GM18909 (cell line): ENCODE data around the gene CLDN3.
"Not testable (repeated sequence)": the region's sequence is repeated elsewhere in the genome, so short reads cannot be mapped to it uniquely, and the experiment has no call there.

ENCODE experiments used
- ATAC-seq: cut with Tn5 transposase; IDR thresholded peaks from one replicate; pipeline ENCODE4 v1.9.1; 2021; ENCODE audit warnings: mild to moderate bottlenecking; ENCODE audit not compliant: unreplicated experiment, poor library complexity

Gene CLDN3

GRCh38 chr7:73738612-73739386 lies 31.3 kb downstream of the CLDN3 start, which contains the start of gene ABHD11:
Gene ABHD11, minus strand, starts transcription at chr7:73738802. Its CDS starts 32 bp downstream, at chr7:73738770.
- ATAC-seq, result peak; percentile 90

- peak; percentile 14 for ATAC-seq
Observed at GRCh38 chr7:73738220-73738611, 31.9 kb downstream of the CLDN3 start.

GRCh38 chr7:73737491-73738219 lies 32.4 kb downstream of the CLDN3 start:
- no peak for ATAC-seq

GRCh38 chr7:73736885-73737284 lies 33.2 kb downstream of the CLDN3 start:
- no peak for ATAC-seq

- no peak for ATAC-seq
Observed at GRCh38 chr7:73735528-73735905, 34.6 kb downstream of the CLDN3 start.

- ATAC-seq, result peak; percentile 34
Observed at GRCh38 chr7:73734619-73735527, 35.2 kb downstream of the CLDN3 start.

- ATAC-seq, result no peak
Observed at GRCh38 chr7:73732397-73732796, 37.7 kb downstream of the CLDN3 start.

GRCh38 chr7:73730485-73730884 lies 39.6 kb downstream of the CLDN3 start:
- ATAC-seq, result no peak

- ATAC-seq, result no peak
Observed at GRCh38 chr7:73728551-73728950, 41.5 kb downstream of the CLDN3 start.

GRCh38 chr7:73727952-73728351 lies 42.1 kb downstream of the CLDN3 start:
- no peak for ATAC-seq

- ATAC-seq, result peak; percentile 20
Observed at GRCh38 chr7:73726083-73726466, 44.0 kb downstream of the CLDN3 start.

GRCh38 chr7:73723813-73724212 lies 46.3 kb downstream of the CLDN3 start:
- no peak for ATAC-seq

- ATAC-seq, result no peak
Observed at GRCh38 chr7:73722785-73723184, 47.3 kb downstream of the CLDN3 start.

- ATAC-seq, result not testable (repeated sequence)
Observed at GRCh38 chr7:73722182-73722581, 47.9 kb downstream of the CLDN3 start.

- no peak for ATAC-seq
Observed at GRCh38 chr7:73721377-73721817, 48.7 kb downstream of the CLDN3 start.

GRCh38 chr7:73720443-73720842 lies 49.6 kb downstream of the CLDN3 start:
- not testable (repeated sequence) for ATAC-seq

GRCh38 chr7:73719806-73720169 lies 50.3 kb downstream of the CLDN3 start:
- ATAC-seq, result peak; percentile 6
